CD4-positive, alpha-beta T cell treated with Interleukin-17A for 4 hours (primary cell): ENCODE results near the gene RPIA.
"Not testable (repeated sequence)": the region's sequence is repeated elsewhere in the genome, so short reads cannot be mapped to it uniquely, and the experiment has no call there.

Experiments
- DNase-seq: peaks from one replicate; pipeline ENCODE4 v3.0.0-alpha.2; 2020; ENCODE audit warnings: mixed read lengths

RPIA gene

DNA sequence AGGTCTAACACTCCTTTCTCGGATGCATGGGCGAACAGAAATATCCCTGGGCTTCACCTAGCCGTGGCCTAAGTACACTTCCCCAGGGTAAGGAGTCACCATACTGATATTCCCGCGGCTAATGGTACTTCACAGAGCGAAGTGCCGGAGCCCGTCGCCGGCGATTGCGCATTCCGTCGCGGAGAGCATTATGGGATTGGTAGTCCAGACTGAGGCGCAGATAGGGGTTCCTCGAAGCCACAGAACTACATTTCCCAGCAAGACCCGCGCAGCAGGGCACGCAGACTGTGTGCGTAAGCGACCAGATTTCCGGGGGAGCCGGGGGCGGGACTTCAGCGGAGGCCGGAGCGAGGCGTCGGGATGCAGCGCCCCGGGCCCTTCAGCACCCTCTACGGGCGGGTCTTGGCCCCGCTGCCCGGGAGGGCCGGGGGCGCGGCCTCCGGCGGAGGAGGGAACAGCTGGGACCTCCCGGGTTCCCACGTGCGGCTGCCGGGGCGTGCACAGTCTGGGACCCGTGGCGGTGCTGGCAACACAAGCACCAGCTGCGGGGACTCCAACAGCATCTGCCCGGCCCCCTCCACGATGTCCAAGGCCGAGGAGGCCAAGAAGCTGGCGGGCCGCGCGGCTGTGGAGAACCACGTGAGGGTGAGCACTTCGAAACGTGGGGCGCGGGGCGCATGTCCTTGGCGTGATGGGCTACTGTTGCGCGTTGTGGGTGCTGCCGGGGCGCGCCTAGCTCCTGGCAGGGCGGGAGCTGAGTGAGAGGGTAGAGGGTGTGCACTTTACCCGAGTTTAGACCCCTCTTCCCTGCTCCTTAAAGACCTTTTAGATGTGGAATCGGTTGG, at the start of gene RPIA:
TSS of gene RPIA (plus strand) at position 335 of the 845 bp plus-strand sequence. CDS start at position 361, 26 bp downstream.
- peak; percentile 99 for DNase-seq

DNA sequence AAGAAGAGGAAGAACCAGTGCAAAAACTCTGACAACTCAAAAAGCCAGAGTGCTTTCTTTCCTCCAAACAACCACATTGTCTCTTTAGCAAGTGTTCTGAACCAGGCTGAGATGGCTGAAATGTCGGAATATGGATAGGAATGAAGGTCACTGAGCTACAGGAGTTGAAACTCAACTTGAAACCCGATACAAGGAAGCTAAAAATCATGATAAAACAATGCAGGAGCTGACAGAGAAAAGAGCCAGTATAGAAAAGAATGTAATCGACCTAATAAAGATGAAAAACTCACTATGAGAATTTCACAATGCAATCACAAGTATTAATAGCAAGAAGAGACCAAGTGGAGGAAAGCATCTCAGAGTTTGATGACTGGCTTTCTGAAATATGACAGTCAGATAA, 49.2 kb upstream of the RPIA start:
- DNase-seq = no peak

DNA sequence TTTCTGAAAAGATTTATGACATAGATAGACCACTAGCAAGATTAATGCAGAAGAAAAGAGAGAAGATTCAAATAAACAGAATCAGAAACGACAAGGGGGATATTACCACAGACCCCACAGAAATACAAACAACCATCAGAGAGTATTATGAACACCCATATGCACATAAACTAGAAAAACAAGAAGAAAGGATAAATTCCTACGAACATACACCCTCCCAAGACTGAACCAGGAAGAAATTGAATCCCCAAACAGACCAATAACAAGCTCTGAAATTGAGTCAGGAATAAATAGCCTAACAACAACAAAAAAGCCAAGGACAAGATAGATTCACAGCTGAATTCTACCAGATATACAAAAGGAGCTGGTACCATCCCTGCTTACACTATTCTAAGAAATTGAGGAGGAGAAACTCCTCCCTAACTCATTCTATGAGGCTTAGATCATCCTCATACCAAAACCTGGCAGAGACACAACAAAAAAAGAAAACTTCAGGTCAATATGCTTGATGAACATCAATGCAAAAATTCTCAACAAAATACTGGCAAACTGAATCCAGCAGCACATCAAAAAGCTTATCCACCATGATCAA, 46.1 kb upstream of the RPIA start:
- not testable (repeated sequence) for DNase-seq

DNA sequence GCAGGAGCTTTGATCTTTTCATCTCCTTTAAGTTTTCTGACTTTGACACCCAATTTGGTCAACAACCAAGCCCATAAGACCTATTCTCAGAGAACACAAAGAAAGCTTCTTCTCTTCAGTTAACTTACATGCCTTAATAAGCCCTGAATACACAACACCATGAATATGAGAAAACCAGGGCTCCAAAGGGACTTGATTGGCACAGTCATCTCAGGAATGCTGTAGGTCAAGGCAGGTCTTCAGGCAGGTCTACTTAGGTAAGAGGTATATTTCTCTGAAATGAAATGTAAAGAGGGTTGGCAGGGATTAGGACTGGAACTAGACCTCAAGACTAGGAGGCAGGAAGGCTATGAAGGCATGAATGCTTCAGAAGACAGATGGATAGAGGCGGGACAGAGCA, 39.8 kb upstream of the RPIA start:
- no peak for DNase-seq

DNA sequence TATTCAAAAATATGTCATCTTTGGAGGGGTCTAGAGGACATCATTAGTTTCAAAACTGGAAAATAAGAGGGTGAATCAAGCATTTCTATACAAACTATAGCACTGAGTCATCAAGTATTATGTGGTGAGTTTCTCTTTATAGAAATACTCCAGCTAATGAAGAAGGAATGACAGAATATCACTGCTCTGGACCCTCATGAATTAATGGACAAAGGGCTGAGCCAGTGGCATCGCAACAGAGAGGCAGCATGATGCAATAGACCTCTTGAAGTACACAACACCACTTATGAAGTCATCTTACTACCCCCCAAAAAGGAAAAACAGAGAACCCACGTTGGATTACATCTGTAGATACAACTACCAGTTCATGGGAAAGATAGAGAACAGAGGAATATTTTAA, 36.8 kb upstream of the RPIA start:
- no peak for DNase-seq

DNA sequence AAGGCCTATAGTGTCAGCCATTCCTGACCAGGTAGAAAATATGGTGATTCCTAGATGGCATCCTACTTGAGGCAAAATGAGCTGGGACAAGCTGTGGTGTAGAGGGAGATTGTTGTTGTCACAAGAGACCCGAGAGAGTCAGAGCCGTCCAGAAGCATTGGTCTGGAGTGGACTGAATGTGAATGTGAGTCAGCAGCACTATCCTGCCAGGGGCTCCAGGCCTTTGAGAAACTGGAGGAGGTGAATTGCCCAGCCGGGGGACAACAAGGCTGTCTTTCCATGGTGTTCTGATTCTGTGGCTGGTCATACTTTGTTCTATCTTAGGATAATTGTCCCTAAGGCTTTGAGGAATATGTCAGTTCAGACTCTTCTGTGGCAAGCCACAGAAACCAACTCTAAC, 34.8 kb upstream of the RPIA start:
- DNase-seq = no peak

DNA sequence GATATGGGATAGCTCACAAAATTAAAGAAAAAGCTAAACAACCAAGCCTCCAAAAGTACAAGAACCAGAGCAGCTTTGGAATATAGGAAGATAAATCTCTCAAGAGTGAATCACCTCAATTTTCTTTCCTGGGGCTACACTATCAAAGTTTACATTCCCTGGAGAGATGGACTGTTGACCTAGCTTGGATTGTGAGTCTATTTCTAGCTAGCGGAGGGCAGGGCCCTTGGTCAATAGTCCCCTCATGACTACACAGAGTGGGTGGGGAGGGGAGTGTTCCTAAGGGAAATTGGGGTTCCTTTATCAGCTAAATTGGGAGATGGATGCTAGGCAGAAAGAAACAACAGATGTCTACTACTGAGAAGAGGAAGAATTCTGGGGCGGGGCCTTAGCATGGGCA, 34.3 kb upstream of the RPIA start:
- no peak for DNase-seq

DNA sequence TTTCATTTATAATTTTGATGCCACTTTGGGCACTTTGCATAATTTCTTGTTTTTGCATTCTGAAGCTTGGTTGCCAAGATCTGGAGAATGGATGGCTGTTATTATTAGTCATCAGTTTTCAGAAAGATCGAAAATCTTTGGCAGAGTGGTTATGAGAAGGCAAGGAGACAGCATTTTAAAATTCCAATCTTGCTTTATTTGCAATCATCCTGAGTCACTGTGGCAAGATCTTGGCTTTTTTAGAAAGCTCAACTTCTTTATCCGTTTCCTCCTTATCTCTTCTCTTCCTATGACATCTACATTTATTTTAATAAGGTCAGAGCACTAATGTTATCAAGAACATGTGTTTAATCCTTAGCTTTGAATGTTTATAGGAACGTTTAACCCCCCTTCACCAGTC, 33.1 kb upstream of the RPIA start:
- DNase-seq = no peak

DNA sequence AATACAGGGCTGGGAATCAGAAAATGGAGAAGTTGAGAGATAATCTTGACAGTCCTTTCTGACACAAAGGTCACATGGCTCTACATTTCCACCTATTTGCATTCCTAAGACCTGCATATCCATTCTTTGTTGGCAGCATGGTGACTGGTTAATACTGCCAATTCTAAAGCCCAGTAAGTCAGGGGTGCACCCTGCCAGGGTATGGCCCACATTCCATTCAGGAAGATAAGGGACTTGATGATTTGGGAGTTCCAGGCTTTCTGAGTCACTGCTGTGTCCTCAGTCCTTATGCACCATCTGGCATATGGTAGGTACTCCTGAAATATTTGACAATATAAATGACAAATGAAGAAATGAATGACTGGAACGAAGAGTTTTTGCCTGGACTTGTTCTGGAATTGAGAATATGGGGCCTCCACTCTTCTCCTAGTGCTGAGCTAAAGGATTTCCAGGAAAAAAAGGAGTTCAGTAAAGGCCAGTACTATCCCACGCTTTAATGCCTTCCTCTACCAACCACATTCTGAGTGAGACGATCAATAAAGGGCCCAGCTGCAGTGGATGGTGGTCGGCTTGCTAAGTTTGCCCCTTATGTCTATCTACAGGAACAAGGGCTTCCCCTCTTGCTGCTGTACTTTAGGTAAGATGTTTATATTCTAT, 32.5 kb upstream of the RPIA start:
- DNase-seq = no peak

DNA sequence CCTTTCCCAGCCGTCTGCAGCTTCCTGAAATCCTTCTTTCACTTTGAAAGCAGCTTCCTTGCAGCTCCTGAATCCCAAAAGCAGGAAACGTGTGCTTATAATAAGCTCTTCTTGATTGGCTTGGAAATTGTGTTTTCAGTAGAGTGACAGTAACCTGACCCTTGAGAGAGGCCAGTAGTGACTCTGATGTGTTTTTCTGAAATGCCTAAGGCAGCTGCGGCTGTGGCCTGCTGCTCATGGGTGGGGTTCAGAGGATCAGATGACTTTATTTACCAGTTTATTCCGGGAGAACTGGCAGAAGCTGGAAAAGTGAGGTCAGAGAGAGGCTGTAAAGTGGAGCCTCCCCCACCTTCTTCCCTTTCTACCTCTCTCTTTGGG, 31.9 kb upstream of the RPIA start:
- no peak for DNase-seq

DNA sequence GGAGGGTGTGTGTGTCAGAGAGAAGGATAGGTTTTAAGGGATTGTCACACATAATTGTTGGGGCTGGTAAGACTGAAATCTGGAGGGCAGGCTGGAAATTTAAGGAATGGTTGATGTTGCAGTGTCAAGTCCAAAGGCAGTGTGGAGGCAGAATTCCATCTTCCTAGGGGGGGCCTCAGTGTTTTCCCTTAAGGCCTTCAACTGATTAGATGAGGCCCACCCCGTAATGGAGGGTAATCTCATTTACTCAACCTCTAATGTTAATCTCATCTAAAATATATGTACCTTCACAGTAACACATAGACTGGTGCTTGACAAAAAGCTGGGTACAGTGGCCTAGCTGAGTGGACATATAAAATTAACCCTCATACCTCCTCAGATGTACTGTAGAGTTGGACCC, 30.9 kb upstream of the RPIA start:
- DNase-seq = no peak

DNA sequence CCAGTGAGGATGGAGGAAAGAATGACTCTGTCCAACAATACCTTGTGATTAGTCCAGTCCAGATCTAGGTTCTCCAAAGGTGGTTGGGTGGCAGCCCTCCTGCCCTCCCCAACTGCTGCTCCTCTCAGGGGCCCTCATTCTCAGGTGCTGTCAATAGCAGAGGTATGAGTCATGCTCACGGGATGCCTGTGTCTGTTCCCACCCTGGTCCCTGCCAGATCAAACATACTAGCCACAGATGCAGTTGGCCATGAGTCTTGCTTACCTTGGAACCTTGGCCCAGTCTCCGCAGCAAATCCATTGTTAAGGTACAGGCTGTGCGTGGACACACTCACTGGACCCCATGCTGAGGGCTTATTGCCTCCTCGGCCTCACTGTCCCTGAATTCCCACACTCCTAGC, 24.9 kb upstream of the RPIA start:
- DNase-seq = no peak

DNA sequence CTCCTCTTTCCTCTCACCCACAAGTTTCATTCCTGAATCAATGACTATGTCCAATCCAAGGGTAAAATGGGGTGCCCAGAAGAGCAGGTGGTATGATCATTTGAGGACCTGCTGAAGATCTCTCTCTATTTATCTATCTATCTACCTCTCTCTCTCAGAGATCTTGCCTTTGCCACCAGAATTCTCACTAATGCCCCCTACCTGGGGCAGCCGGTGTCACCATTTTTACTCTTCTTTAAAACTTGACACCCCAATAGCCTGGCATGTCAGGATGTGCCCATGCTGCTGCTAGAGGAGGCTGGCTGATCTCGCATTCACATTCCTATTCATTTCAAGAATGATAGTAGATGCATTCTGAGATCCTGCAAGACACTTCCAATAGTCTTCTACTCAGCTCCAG, 24.3 kb upstream of the RPIA start:
- DNase-seq = no peak

DNA sequence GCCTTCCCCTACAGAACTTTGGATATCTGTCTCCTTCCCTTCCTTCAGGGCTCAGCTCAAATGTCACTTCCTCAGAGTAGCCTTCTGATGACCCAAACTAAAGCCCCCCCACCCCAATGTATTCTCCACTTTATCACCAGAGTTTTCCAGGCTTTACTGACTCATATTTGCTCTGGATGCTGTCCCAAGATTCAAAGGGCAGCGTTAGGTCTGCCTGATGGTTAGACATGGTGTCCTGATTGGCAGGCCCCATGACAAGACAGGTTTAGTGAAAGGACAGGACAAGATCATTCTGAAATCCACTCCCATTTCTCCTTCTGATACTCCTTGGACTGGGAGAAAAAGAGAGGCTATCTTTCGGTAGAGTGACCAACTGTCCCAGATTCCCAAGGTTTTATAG, 22.6 kb upstream of the RPIA start:
- no peak for DNase-seq

DNA sequence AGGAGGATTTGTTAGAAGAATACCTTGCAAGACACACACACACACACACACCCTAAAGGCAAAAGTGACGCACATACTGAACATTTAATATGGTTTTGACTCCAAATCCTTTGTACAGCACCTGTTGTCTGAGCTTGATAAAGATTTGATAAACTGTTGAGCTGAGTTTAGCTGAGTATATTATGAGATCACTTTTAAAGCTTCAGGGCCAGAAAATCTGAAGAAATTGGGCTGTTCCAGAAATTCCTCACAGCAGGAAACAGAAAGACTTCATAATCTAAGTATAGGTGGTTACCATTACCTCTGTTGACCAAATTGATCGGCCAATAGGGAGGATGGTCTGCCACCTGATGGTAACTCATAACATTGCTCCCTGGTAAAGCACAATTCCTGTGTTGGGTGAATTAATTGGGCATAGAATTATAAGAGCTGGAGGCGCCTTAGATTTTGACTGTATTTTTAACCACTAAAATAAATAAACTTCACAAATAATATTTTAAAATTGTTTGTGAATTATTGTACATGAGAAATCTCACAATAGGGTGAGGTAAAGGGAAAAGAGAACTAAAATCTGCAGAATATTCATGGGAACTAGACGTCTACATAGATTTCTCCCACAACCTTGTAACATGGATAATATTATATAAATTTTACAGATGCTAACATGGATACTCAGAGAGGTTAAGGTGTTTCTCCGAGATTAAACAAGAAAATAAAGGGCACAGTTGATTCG, 21.8 kb upstream of the RPIA start:
- DNase-seq = peak; percentile 30

DNA sequence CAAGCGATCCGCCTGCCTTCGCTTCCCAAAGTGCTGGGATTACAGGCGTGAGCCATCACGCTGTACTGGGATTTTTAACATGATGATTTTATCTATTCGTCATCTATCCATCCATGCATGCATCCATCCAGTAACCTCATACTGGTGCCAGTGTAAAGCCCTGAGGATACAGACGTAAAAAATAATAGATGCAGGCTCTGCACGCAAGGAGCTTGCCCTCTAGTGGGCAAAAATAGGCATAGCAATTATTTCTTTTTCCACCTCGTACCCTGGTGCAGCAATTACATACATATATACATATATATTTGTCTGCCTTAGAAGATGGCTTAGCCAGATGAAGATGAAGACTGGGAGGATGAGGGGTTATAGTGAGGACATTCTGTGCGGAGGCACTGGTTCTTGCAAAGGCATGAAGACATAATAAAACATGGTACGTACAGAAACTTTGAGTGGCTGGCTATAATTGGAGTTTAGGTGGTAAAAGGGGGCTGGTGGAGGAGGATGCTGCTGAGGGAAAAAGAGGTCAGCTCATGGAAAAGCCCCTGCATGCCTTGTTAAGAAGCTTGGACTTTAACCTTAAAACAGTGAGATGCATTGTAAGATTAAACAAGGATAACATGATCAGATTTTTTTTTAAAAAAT, 19.6 kb upstream of the RPIA start:
- no peak for DNase-seq

DNA sequence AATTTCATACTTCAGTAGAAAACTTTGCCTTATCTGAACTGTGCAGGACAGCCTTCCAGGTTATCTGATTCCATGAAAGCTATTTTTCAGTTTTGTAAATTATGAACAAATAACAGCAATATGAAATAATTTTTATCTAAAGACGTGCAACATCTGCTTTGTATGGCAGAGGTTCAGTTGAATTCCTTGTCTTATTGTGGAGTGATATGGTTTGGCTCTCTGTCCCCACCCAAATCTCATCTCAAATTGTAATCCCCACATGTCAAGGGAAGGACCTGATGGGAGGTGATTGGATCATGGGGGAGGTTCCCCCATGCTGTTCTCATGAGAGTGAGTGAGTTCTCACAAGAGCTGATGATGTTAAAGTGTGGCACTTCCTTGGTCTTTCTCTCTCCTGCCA, 18.1 kb upstream of the RPIA start:
- no peak for DNase-seq

DNA sequence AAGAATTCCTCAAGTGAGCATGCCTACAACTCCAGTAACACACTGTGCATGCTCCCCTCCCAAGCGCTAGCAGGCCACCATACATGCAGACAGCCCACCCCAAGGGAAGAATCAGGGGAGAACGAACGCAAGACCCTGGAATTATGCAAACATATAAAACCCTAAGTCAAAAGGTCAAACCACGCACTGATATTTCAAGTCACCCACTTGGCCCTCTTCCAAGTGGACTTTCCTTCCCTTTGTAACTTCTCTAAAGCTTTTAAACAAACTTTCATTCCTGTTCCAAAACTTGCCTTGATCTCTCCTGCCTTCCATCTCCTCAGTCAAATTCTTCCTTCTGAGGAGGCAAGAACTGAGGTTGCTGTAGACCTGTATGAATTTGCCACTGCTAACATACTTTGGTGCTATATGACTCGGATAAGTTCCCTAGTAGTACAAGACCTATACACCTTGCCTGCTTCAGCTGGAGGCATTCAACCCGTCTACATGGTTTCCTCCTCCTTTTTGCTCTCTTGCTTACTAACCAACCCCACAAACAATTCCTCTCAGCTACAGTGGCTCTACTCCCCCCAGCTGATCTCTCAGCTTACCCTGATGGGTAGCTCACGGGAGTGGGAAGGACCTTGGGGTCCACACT, 11.1 kb upstream of the RPIA start:
- DNase-seq = no peak

DNA sequence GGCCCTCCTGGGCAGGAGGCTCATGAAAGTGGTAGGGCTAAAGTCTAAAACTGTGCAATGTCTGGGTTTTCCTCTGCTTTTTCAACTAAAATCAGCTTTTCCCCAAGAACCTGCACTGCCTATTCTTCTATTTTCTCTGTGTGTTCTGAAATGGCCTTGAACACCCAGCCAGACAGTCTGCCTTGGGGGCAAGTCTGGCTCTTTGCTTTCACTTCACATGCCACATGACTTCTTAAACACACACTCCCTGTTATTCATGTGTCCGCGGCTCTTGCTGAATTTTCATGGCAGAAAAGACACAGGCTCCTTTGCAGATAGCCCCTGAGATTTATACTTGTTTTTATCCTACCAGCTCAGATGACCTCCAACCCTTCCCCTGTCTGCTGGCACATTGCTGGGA, 10.6 kb upstream of the RPIA start:
- DNase-seq = no peak

DNA sequence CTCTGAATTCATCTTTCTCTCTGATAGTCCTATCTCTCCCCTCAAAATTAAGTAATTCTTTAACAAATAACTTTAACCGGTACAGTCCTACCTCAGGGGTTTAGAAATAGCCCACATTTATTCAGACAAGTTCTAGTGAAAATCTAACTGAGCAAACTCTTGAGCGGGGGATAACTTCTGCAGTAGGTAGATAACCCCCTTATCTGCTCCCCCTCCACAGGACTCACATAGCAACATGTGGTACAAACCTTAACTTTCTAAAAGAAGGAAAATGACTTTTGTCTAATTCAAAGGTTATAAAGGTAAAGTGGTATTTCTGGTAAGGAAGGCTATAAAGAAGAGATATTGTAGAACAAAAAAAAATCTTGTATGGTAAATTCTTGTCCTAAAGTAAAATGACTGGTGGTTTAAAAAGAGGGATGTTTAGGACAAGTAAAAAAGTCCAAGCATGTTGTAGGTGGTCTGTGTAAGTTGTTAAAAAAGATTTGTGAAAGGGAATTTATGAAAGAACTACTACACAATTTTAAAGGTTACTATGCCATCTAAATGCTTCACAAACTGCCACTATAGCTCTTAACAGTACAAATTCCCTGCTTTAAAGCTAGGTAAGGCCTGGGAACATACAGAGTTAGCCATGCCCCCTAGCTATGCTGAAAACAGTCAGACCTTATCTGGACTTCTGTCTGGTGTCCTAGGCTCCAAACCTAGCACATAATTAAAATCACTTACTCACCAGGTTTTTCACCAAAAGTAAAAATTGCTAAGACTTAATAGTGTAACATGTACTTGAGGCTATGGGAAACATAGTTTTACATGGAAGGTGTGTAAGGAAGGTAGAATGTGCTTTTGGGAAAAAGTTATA, 8.1 kb upstream of the RPIA start:
- no peak for DNase-seq

DNA sequence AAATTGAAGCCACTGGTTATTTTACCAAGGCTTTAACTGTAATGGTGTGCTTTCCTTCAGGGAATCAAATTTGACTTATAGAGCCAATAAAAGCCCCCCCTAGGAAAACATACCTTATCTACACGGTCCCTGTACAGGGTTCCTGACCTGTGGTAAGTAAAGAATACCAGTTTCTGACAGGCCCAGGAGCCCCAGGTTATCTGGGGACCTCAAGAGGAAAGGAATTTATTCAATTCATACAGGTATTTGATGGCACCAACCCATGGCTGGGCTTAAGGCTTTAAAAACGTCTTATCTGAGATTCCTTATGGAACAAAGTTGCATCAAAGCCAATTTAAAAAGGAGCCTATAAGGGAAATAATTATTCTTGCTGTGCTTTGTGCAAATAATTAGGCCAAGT, 7.0 kb upstream of the RPIA start:
- DNase-seq = no peak

DNA sequence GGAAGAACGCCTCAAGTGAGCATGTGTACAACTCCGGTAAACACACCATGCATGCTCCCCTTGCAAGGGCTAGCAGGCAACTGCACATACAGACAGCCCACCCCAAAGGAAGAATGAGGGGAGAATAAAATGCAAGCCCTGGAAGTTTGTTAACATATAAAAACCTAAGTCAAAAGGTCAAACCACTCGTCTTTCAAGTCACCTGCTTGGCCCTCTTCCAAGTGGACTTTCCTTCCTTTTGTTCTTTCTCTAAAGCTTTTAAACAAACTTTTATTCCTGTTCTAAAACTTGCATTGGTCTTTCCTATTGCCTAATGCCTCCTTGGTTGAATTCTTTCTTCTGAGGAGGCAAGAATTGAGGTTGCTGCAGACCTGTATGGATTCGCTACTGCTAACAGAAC, 5.2 kb upstream of the RPIA start:
- no peak for DNase-seq
